HG03571 (cell line): ENCODE results near the gene WDFY1.
A peak's percentile ranks its signal among the peaks of the same experiment; 100 is the strongest.
"Not testable (repeated sequence)": the region's sequence is repeated elsewhere in the genome, so short reads cannot be mapped to it uniquely, and the experiment has no call there.

Experiments used
- ATAC-seq: cut with Tn5 transposase; IDR thresholded peaks from one replicate; pipeline ENCODE4 v1.9.1; 2021; ENCODE audit not compliant: unreplicated experiment

WDFY1 gene

DNA sequence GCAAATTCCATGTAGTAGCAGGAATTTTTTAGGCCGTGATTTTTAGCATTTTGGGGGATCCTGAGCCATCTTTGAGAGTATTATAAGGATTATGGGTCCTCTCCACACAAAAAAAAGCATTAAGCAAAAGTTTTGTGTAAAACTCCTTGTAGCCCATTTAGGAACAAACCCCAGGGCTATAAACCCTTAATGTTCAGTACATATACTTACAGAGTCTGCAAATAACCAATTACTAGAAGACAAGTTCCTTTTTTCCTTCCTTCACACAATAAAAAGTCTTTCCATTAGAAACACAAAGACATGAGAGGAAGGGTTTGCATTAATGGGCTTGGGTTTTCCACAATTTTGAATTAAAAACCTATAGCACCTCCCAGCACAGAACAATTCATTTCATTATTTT, 44.6 kb downstream of the WDFY1 start:
- no peak for ATAC-seq

DNA sequence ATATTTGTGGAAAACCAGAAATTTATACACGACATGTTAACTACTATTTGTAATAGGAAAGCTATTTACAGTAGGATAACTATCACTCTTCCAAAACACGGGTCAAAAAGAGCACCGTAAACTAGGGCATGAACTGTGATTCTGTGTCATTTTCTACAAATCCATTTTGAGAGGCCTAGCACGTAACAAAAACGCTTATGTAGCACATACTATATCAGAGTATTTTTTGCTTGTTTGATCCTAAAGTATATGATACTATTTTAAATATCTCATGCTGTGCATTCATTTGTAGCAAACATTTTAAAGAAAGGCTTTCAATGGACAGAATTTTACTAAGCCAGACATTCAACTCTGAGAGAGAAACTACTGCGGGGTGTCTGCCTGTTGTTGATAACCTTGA, 45.1 kb downstream of the WDFY1 start:
- no peak for ATAC-seq

DNA sequence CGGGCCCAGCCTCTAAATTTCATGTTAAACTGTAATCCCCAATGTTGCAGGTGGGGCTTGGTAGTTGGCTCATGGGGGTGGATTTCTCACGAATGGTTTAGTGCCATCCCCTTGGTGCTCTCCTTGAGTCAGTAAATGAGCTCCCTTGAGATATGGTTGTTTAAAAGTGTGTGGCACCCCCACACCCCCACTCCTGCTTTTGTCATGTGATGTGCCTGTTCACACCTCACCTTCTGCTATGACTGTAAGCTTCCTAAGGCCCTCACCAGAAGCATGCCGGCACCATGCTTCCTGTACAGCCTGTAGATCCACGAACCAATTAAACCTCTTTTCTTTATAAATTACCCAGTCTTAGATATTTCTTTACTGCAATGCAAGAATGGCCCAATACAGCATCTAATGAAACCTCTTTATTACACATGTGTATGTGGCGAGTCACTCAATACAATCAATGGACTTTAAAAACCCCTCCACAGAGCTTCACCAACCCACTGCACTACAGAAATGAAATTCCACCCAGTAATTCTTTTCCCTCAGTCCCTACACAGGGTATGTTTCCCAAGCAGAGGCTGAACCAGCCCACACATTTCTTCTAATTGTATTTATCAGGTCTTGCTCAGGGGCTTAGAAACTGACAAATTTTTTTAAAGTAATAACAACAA, 47.3 kb downstream of the WDFY1 start:
- ATAC-seq = no peak

DNA sequence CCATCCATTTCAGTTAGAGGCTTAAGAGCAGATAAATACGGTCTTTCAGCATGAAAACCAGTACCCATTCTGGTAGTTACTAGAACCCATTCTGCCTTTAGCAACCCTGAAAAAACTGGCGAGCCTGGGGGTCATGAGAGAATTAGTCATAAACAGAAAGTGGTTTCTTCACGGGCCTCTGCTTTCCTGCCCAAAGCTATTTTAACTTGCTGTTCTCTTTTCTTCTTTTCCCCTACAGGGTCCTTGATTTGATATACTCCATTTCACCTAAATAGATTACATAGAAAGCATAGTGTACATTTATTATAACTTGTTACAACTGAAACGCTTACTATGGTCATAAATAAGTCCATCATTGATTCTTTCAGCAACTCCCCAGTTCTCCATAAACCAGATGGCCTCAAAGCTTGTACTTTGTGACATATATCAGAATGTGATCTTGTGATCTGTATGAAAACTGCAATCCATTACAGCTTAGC, 48.3 kb downstream of the WDFY1 start:
- ATAC-seq = peak; percentile 73

DNA sequence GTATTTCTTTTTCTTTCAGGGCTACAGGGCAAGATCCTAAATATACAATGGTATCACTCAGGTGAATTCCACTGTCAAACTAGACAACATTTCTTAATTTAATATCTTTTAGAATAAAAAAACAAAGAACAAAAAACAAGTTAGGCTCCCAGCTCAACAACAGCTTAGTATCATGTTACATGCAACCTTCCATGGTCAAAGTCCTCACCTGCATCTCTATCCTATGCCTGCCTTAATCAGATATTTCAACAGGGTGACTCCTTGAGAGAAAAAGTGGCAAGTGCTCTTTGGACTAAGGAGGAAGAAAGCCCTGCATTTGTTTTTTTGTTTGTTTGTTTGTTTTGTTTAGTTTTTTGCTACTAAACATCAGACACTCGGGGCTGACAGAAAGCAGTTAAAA, 50.2 kb downstream of the WDFY1 start:
- no peak for ATAC-seq

DNA sequence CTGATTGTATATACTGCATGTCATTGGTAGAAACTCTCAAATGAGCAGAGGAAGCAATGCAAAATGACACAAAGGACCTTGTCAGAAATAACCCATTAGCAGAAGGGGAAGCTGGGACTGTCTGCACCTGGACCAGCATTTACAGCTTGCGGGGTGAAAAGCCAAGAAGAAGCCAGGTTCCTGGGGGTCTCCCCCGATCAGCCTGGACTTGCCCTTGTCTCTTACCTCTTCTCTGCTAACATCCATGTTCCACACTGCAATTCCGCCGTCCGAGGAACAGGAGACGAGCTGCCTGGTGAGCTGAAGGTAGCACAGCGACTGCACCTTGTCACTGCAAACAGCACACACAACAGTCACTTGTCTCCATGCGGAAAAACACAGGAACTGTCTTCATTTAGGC, 51.1 kb downstream of the WDFY1 start:
- ATAC-seq = no peak

DNA sequence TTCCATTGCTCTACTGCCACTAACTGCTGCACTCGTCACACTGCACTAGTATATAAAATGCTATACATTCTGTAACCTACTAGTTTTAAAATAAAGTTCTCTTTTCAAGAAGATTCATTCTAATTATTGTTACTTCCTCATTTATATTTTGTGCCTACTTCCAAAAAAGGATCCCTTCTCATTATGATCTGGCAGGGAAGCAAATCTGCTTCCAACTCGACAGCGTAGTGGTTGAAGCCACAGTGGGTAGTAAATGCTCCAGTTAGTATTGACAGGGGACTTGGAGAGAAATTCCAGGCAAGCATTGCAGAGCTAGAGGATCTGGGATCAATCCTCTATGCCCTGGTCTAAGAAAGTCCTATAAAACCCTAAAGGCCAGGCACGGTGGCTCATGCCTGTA, 54.4 kb downstream of the WDFY1 start:
- ATAC-seq = no peak

DNA sequence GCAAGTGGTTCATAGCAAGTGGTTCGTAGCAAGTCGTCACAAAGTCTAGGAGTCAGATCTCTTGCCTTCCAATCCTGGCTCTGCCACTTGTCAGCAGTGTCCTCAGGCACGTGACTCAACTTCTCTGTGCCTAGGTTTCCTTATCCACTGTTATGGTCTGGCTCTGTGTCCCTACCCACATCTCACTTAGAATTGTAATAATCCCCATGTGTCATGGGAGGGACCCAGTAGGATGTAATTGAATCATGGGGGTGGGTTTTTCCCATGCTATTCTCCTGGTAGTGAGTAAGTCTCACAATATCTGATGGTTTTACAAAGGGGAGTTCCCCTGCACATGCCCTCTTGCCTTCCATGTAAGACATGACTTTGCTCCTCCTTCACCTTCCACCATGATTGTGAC, 55.9 kb downstream of the WDFY1 start:
- no peak for ATAC-seq

DNA sequence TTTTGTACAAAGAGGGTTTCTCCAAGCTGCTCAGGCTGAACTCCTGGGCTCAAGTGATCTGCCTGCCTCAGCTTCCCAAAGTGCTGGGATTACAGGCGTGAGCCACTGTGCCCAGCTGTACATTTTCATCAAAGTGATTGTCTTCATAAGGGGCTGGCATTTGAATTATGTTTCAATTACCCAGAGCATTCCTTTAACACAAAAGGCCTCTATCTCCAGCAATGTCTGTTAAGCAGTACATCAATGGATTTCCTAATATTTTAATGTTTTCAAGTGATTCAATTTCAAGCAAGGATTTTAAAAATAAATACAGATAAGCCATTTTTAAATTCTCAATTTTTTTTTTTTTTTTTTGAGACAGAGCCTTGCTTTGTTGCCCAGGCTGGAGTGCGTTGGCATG, 56.9 kb downstream of the WDFY1 start:
- no peak for ATAC-seq

DNA sequence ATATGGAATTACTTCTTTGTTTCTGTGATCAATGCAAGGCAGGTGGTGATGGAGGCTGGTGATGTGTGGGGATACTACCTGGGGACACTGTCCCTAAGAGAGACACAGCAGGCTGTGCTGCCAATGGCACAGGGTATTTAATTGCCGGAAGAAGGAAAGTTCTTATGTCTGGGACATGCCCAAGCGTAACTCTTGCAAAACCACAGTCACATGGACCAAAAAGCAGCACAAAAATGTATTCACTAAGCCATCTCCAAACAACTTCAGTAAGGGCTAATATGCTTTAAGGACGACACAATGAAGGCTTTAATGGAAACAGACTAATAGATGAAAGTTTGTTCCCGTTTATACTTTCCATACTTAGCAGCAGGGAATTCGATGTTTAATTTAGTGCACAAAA, 58.0 kb downstream of the WDFY1 start:
- ATAC-seq = no peak

DNA sequence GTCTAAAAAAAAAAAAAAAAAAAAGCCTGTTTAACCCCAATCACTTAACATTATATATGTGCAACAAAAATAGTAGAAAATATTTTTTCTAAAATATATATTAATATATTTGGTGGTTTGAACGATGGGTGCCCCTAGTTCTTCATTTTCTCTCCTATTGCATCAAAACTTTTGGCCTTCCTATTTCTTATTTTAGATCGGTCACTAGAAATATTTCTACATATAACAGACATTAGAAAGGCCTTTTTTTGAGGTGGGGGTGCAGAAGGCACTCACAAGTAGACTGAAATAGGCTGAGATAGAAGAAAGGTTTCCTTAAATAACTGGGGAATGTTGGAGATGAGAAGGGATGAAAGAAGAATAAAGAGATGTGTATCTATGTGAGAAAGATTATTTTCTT, 58.4 kb downstream of the WDFY1 start:
- no peak for ATAC-seq

DNA sequence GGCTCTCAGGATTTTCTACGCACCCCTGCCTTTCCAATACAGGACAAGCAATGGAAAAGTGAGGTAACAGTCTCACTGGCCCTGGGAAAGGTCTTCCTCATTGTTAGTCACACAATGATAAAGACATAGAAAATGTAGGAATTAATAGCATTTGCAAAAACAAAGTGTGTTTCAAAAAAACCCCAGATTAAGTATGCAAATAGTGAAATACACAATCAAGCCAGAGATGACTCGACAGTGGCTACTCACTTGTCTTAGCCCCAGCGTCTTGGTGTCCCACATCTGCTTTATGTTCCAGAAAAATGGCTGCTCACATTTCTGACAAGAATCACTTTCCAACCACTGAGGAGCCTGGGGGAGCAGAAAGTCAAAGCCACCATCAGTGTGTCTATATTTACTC, 60.7 kb downstream of the WDFY1 start:
- ATAC-seq = peak; percentile 77

DNA sequence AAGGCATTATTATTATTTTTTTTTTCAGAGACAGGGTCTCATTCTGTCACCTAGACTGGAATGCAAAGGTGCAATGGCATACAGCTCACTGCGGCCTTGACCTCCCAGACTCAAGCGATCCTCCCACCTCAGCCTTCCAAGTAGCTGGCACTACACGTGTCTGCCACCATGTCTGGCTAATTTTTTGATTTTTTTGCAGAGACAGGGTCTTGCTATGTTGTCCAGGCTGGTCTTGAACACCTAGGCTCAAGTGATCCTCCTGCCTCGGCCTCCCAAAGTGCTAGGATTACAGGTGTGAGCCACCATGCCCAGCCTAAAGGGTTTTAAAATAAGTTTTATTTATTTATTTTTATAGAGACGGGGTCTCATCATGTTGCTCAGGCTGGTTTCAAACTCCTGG, 62.4 kb downstream of the WDFY1 start:
- ATAC-seq = no peak

DNA sequence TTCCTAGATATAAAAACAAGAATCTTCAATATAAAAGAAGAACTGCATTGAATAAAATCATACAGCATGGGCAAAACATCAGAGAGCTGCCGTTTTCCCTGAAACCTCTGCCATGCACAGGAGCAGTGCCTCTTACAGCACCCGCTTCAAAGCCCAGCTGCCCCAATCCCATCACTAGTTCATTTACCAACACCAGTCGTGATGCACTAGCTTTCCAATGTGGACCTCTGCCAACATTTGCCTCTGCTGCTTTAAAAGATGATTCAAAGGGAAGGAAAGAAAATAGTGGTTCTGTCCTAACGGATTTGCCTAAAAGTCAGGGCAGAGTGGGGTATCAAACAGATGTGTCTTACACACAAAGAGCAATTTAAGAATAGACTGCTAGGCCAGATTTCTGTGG, 64.3 kb downstream of the WDFY1 start:
- no peak for ATAC-seq

DNA sequence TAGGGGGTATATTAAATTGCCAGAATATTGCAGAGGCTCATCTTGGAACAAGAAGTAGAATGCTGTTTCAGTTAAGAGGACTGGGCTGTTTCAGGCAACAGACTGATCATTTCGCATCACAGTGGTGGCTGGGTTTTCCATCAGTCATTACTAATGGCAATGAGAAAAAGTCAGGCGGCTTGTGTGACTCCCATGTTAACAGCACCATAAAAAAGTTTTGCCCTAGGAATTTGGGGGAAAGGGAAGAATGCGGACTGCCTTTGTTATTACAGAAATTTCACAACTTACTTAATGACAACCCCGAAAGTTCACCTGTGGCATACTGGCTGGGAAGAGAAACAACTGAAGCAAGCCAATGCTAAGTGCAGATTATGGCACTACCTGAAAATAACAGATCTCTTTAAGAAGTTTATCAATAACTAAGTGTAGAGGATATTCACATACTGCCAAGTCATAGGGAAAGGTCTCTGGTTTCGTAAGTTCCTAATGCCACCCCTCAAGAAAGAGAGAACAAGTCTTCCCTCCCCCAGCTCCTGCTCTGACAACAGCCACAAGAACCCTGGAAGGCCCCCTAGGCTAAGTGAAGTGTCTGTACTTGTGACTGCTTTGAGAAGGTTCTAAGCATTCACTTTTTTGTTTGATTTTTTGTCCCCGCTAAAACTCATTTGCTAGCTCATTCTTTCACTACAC, 67.3 kb downstream of the WDFY1 start:
- peak; percentile 71 for ATAC-seq

DNA sequence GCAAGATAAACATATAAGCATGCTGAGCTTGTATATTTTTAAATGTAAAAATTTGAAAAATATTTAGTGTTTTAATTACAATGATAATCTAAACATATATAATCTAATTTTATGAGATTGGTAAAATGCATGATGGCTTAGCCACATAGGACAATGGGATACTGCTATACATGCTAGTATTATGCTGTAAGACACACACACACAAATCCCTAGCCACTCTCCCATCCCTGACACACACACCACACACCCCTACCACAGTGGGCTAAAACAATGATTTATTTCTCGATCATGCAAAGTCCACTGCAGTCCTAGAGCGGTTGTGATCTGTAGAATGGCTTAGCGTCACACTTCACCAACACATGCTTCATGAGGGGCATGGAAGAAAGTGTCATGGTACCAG, 71.5 kb downstream of the WDFY1 start:
- ATAC-seq = no peak

DNA sequence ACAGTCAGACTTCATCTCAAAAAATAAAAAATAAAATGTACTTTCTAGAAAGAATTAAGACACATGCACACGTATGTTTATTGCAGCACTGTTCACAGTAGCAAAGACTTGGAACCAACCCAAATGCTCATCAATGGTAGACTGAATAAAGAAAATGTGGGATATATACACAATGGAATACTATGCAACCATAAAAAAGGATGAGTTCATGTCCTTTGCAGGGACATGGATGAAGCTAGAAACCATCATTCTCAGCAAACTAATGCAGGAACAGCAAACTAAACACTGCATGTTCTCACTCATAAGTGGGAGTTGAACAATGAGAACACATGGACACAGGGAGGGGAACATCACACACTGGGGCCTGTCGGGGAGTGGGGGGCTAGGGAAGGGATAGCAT, 72.4 kb downstream of the WDFY1 start:
- ATAC-seq = not testable (repeated sequence)

DNA sequence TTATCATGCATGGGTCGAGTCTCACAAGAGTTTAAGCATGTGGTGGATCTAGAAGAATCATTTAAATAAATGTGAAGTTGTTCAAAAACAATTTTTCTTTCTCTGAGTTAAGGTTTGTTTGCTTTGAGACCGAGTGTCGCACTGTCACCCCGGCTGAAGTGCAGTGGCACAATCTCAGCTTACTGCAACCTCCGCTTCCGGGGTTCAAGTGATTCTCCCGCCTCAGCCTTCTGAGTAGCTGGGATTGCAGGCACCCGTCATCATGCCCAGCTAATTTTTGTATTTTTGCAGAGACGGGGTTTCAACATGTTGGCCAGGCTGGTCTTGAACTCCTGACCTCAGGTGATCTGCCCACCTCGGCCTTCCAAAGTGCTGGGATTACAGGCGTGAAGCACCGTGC, 73.5 kb downstream of the WDFY1 start:
- ATAC-seq = not testable (repeated sequence)

DNA sequence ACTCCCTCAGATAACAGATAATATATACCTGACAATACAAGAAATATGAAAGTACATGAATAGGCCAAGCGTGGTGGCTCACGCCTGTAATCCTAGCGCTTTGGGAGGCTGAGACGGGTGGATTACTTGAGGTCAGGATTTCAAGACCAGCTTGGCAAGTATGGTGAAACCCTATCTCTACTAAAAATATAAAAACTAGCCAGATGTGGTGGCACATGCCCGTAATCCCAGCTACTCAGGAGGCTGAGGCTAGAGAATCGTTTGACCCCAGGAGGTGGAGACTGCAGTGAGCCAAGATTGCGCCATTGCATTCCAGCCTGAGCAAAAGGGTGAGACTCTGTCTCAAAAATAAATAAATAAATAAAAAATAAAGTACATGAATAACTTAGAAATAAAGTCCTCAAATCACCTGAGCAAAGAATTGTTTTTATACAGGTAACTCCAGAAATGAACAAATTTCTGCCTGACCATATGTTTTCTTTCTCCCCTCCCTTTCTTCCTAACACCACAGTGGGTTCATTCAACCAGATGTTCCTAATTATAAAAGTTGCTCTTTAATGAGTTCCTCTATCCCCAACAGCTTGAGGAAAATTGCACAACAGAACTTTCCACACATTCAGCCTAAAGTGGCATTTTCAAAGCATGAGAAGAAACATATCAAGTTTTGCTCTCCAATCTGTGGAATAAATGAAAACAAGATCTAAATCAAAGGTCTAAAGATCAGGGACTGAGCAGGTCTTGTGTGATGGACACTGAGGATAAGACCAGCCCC, 74.1 kb downstream of the WDFY1 start:
- ATAC-seq = no peak

DNA sequence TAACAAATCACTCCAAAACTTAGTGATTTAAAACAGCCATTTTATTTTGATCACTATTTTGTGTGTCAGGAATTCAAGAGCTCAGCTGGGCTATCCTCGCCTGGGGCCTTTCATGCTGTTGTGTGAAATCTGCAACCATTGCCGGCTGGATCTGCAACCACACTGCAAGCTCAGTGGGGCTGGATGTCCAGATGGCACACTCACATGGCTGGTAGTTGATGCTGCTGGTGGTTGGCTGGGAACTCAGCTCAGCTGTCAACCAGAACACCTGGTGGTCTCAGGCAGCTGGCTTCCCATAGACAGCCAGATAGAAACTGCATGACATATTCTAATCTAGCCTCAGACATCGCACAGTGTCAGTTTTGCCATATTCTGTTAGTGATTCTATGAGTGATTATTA, 77.1 kb downstream of the WDFY1 start:
- no peak for ATAC-seq

DNA sequence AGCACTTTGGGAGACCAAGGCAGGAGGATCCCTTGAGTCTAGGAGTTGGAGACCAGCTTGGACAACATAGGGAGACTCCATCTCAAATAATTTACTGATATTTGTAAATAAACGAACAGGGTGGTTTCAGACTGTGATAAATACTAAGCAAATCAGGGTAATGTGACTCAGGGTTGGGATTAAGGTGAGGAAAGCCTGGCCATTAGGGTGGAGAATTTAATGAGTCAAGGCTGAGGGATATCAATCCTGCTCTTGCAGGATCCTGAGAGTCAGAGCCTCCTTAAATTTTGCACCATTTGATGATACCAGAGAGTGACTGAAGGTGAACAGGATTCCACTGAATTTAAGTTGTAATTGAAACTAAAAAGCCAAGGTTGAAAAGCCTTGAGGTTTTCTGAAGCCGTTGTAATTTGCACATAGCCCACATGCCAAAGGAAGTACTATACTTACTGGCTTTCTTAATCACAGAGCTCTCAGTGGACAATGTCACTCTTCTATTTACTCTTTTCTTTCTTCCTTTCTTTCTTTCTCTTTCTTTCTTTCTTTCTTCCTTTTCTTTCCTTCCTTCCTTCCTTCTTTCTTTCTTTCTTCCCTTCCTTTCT, 79.1 kb downstream of the WDFY1 start:
- no peak for ATAC-seq

DNA sequence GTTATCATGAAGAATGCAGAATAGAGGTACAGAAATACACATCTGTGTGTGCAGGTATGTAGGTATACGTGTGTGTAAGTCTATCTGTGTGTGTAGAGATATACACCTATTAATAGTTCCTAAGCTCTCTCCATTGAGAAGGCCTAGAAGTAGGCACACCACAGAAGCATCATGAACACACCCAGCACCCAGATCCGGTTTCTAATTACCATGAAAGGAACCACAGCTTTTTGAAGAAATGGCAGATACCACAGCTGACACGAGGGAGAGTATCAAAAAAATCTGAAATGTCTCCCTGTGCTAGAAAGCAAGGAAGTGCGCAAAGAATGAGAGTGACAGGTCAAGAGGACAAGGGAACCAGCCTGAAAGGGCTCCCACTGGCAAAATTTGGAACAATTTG, 80.0 kb downstream of the WDFY1 start:
- no peak for ATAC-seq
